Stimulated activated CD4-positive, alpha-beta T cell treated with anti-CD3 and anti-CD28 coated beads, Interleukin-2, amount 100 ng/mL, for 48 hours (primary cell): ENCODE measurements around the gene MATN4.

Experiments used
- DNase-seq, 2 donors: peaks; one replicate each; pipeline ENCODE4 v3.0.0-alpha.2; 2020

MATN4 gene

GRCh38 chr20:45289942-45290676 lies 18.0 kb downstream of the MATN4 start:
- DNase-seq = no peak

DNA sequence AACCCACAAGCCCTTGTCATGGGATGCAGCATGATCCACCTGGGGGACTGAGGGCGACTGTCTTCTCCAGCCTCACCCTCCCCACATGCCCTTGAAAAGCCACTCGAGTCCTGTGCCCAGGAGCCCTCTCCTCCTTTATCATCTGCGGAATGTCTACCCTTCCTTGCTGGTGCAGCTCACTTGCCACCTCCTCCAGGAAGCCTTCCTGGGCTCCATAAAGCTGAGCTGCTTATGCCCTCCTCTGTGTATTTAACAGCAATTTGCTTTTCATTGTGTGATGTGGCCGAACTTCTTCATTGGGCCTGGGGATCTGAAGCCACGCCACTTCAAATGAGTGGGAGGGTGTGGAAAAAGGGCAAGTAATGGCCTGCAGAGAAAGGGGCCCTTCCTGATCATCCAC lies 19.2 kb downstream of the MATN4 start:
- DNase-seq = no peak

DNA sequence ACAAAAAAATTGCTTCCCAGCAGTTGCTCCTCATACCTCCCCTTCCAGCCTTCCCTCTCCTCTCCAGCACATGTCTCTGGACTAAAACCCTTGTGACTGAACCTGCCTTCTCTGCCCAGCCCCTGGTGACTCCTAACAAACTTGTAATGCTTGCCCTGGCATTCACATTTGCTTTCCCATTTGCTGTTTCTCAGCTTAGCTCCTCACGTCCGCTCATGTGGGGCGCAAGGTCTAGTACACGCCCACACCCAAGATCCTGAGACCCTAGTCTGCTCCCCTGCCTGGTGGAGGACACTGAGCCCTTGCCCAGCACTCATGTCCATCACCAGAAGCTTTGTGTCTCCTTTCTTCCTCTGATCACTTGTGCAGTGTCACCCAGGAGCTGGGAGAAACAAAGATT lies 19.7 kb downstream of the MATN4 start:
- DNase-seq = no peak

- DNase-seq = no peak
Measured at GRCh38 chr20:45283551-45284057, 24.5 kb downstream of the MATN4 start.

- no peak for DNase-seq
Measured at GRCh38 chr20:45282700-45283550, 25.2 kb downstream of the MATN4 start.

DNA sequence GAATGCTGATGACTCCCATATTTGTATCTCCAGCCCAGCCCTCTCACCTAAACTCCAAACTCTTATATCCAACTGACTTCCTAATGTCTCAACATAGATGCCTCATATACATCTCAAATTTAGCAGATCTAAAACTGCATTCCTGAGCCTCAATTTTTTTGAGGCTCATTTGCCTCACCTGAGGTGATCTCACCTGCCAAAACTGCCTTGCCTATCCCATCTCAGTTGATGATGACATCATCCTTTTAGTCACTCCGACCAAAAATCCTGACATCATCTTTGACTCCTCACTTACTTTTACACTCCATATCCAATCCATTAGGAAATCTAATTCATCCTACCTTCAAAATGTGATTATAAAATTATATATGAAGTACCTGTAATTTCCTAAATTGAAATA lies 28.1 kb downstream of the MATN4 start:
- DNase-seq = no peak

- DNase-seq = no peak
Measured at GRCh38 chr20:45275338-45275737, 32.8 kb downstream of the MATN4 start.

- DNase-seq = no peak
Measured at GRCh38 chr20:45269754-45270270, 38.3 kb downstream of the MATN4 start.

DNA sequence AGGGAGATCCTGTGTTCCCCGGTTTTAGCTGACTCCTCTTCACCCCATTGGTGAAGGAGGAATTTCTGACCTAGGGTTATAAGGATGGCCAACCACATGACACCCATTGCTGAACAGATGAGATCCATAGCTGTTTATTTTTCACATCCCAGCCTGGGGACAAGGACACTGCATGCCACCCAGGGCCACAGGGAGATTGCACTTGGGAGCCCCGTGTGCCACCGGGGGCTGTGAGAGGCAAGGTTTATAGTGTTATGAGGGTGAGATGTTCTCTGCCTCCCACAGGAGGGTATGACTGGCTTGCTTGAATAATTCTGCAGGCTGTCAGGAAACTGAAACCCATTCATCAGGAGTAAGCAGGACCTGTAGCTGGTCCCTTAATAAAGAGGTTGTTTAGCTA lies 39.0 kb downstream of the MATN4 start:
- no peak for DNase-seq

DNA sequence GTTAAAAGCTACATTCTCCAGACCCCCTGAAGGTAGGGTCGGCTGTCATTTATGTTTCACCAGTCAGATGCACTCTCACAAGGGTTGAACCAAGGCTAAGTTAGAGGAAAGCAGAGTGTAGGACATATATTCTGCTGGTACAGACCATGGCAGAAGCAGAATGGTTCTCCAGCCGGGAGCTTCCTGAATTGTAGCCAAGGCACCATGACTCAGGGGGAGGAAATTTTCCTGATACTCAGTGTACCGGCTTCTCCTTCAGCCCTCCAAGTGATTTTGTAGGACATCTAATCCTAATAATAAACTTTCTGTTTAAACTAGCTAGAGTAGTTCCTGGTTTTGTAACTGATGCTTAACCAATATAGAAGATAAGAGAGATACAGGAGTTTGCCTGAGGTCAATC lies 39.6 kb downstream of the MATN4 start:
- no peak for DNase-seq

DNA sequence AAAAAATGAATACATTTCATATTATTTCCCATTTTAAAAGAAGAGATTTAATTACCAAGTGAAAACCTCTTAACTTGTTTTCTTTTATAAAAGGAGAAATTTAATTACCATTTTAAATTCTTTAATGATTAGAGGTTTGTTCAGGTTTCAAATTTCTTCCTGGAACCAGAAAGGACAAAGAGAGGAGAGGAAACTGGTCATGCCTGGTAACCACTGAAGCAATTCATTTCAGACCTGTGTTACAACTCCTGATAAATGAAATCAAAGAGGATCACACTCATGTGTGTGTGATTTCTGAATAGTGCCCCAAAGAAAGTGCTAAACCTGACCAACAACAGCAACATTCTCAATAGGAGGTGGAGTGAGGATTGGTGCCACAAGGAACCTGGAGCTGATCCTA lies 41.1 kb downstream of the MATN4 start:
- DNase-seq = no peak

- no peak for DNase-seq
Measured at GRCh38 chr20:45263556-45264266, 44.4 kb downstream of the MATN4 start.

DNA sequence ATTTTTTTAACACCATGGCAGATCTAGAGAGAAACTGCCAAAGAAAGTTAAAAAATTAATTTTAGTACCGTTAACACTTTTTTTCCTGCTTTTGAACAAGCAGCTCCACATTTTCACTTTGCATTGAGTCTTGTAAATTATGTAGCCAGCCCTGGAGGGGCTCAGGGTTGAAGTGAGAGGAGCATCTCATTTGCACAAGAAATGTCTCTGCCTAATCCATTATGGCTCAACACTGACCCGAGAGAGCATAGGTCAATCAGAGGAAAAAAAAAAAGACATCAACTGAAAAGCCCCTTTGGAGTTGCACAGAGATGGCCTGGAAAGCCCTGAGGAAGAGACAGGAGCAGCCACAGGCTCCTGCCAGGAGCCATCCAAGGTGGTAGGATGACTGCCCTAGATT lies 49.4 kb downstream of the MATN4 start:
- DNase-seq = no peak

GRCh38 chr20:45258259-45258658 lies 49.8 kb downstream of the MATN4 start:
- no peak for DNase-seq

- DNase-seq = no peak
Measured at GRCh38 chr20:45257711-45258110, 50.4 kb downstream of the MATN4 start.

DNA sequence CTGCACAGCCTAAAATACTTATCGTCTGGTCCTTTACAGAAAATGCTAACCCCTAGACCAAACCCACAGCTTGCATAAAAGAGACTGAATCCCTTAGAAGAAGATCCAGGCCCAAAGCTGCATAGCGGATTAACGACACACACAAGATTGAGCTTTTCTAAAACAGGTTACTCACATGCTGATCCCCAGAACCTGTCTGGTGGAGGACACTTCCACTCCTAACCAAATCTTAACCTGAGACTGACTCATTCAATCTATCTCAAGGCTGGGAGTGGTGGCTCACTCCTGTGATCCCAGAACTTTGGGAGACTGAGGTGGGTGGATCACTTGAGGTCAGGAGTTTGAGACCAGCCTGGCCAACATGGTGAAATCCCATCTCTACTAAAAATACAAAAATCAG lies 50.9 kb downstream of the MATN4 start:
- no peak for DNase-seq

DNA sequence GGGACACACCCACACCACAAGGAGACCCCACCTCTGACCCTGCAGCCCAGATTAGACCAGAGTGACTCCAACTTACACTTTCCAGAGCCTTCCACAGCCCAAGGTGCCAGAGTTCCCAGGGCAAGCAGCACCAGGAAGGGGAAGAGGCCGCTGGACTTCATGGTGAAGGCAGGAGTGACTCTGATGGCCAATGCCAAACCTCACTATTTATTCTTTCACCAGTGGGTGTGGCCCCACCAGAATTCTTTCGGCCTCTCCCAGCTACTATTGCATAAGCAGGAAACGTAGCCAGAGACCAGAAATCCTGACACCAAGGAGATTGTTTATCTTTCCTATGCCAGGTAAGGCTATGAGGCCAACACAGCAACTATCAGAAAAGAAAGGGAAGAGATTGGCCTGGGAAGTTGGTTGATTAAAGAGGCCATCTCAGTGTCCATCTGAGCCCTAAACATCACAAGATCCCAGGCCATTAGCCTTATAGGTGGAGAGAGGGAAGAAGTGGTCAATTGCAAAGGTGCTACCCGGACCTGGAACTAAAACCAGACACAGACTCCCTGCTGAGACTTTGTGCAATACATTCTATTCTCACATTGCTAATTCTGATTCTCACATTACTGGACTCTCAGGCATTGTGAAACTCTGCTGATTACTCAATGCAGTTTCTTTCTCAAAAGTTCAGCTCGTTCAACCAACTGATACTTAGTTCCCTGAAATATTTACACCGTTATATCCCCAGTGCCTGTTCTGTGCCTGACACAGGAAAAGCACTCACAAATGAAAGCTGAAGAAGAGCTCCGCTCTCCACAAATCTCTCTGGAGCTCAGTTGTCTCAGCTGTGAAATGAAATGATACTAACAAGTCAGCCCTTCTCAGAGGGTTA lies 53.5 kb downstream of the MATN4 start, which contains the start of gene SLPI:
TSS of gene SLPI (minus strand) at position 182 of the 880 bp plus-strand sequence. CDS start at position 161, 21 bp downstream.
- DNase-seq = no peak

DNA sequence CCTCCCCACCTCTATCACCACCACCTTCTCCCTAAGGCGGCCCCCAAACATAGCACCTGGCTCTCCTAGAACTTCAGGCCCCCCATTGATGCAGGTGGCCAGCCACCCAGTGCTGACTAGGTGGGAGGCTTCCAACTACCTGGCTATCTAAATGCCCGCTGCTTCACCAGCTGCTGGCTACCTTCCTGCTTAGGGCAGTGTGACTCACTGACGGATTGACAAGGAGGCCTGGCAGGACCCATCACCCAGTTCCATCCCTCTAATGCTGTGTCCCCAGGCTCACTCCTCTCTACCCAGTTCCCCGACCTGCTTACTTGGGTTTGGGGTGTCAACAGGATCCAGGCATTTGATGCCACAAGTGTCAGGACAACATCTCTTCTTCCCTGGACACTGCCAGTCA lies 54.8 kb downstream of the MATN4 start:
- no peak for DNase-seq

GRCh38 chr20:45251884-45252560 lies 56.1 kb downstream of the MATN4 start:
- no peak for DNase-seq

- DNase-seq = no peak
Measured at GRCh38 chr20:45248609-45249008, 59.5 kb downstream of the MATN4 start.

GRCh38 chr20:45247865-45248264 lies 60.2 kb downstream of the MATN4 start:
- no peak for DNase-seq
